Embryonic facial prominence (tissue), 1 donor: Measurements from ENCODE around the gene TAP1.

ENCODE experiments used
- DNase-seq: peaks from one replicate; pipeline ENCODE4 v3.0.0-alpha.2; 2016; ENCODE audit errors: extremely low spot score

Gene TAP1

GRCh38 chr6:32799740-32800139 lies 53.8 kb downstream of the TAP1 start:
- no peak for DNase-seq

- DNase-seq: no peak
Measured at GRCh38 chr6:32799168-32799567, 54.3 kb downstream of the TAP1 start.

- DNase-seq: peak; percentile 29
Measured at GRCh38 chr6:32796848-32797776, 56.4 kb downstream of the TAP1 start.
